ENCODE data around the gene DLD. TPM values are rescaled to one million over a fixed set of nuclear protein-coding genes. Genes with fewer than 3 reads are reported as not detected.
"Not testable (repeated sequence)": the region's sequence is repeated elsewhere in the genome, so short reads cannot be mapped to it uniquely, and the experiment has no call there.

The DLD gene
- total and polyA plus RNA-seq, 8 donors: 61.1 to 80.2 (median 74.2) TPM

GRCh38 chr7:107955394-107955793 lies 64.4 kb downstream of the DLD start:
- intact Hi-C loops (cut with DNase I): no loop called here
- no peak overlapping the region for H3K27ac ChIP-seq
- H3K4me1 ChIP-seq: peaks cover 0 to 11% of the 10 kb centered on the region in 2 donors
- H3K4me3 ChIP-seq: no peak overlapping the region
- no peaks in the 10 kb centered on the region for H3K9me3 ChIP-seq
- no peak for DNase-seq
- no peaks in the 10 kb centered on the region for H3K27me3 ChIP-seq
- no peak for ATAC-seq
- peaks cover 0 to 37% of the 10 kb centered on the region in 2 donors for H3K36me3 ChIP-seq
- no peak for TF ChIP-seq CTCF (IDR thresholded peaks at IDR 0.05)

GRCh38 chr7:107956950-107957349 lies 66.0 kb downstream of the DLD start:
- peaks cover 0 to 11% of the 10 kb centered on the region in 2 donors for H3K4me1 ChIP-seq
- H3K9me3 ChIP-seq; ATAC-seq; H3K27me3 ChIP-seq; H3K27ac ChIP-seq; intact Hi-C loops (cut with DNase I); DNase-seq; H3K4me3 ChIP-seq: not testable (repeated sequence)
- peaks cover 0 to 39% of the 10 kb centered on the region in 2 donors for H3K36me3 ChIP-seq

- Histone ChIP-seq H3K27me3 (no peaks in the 10 kb centered on the region), H3K27ac (peak overlapping the region in 1 of 2 donors; percentile 62), H3K9me3 (no peaks in the 10 kb centered on the region), H3K36me3 (peaks cover 0 to 42% of the 10 kb centered on the region in 2 donors), H3K4me1 (peaks cover 0 to 7% of the 10 kb centered on the region in 2 donors), H3K4me3 (no peak overlapping the region)
- ATAC-seq: no peak
- intact Hi-C loops (cut with DNase I): no loop called here
- no peak for DNase-seq
- no peak for TF ChIP-seq CTCF (IDR thresholded peaks at IDR 0.05)
Measured at GRCh38 chr7:107957436-107957835, 66.5 kb downstream of the DLD start.

- peaks cover 0 to 3% of the 10 kb centered on the region in 2 donors for H3K4me1 ChIP-seq
- H3K27ac ChIP-seq: peak overlapping the region in 1 of 2 donors; percentile 62
- H3K9me3 ChIP-seq: no peaks in the 10 kb centered on the region
- H3K4me3 ChIP-seq: no peak overlapping the region
- peak in 1 of 4 donors; percentile 64 for DNase-seq
- no peak for TF ChIP-seq CTCF (IDR thresholded peaks at IDR 0.05)
- peak; percentile 80 for ATAC-seq
- H3K36me3 ChIP-seq: peaks cover 0 to 48% of the 10 kb centered on the region in 2 donors
- intact Hi-C loops (cut with DNase I): no loop called here
- H3K27me3 ChIP-seq: no peaks in the 10 kb centered on the region
Measured at GRCh38 chr7:107958764-107959526, 68.0 kb downstream of the DLD start.

GRCh38 chr7:107959527-107959898 lies 68.5 kb downstream of the DLD start:
- H3K27ac ChIP-seq: no peak overlapping the region
- intact Hi-C loops (cut with DNase I): no loop called here

More at GRCh38 chr7:107959527-107959898, 68.5 kb downstream of the DLD start:
- H3K36me3 ChIP-seq: peaks cover 0 to 50% of the 10 kb centered on the region in 2 donors
- ATAC-seq (no peak), DNase-seq (no peak)
- no peak for TF ChIP-seq CTCF (IDR thresholded peaks at IDR 0.05)
- no peaks in the 10 kb centered on the region for H3K27me3 ChIP-seq
- H3K4me3 ChIP-seq: no peak overlapping the region
- no peaks in the 10 kb centered on the region for H3K9me3 ChIP-seq
- H3K4me1 ChIP-seq: peaks cover 0 to 3% of the 10 kb centered on the region in 2 donors

Data from left lung (tissue), 10 donors.